Sigmoid colon (tissue), 7 donors: ENCODE results near the gene TEX52. TPM values are rescaled to one million over a fixed set of nuclear protein-coding genes. Genes with fewer than 3 reads are reported as not detected.
A peak's percentile ranks its signal among the peaks of the same experiment; 100 is the strongest.

ENCODE experiments used
- DNase-seq: peaks from one replicate; pipeline ENCODE4 v3.0.0-alpha.2; 2019
- H3K27ac ChIP-seq, 4 donors: fragments of 200-600 bp; sonication (generic); one replicate each; pipeline ENCODE4 v1.5.1; 2016 to 2019; ENCODE audit warnings: mild to moderate bottlenecking in 1 of 4
- H3K27me3 ChIP-seq, 3 donors: fragments of 200-600 bp; sonication (generic); one replicate each; pipeline ENCODE4 v1.5.1; 2019; ENCODE audit warnings: mild to moderate bottlenecking in 1 of 3
- H3K36me3 ChIP-seq, 4 donors: fragments of 200-600 bp; sonication (generic); one replicate each; pipeline ENCODE4 v1.5.1; 2016 to 2019
- H3K4me1 ChIP-seq, 4 donors: fragments of 200-600 bp; sonication (generic); one replicate each; pipeline ENCODE4 v1.5.1; 2017 to 2019
- H3K4me3 ChIP-seq, 4 donors: fragments of 200-600 bp; sonication (generic); one replicate each; pipeline ENCODE4 v1.5.1; 2017 to 2019; ENCODE audit warnings: mild to moderate bottlenecking in 2 of 4, moderate library complexity in 1 of 4
- H3K9me3 ChIP-seq, 4 donors: fragments of 200-600 bp in 3 of 4; sonication (generic) in 3 of 4; one replicate each; pipeline versions ENCODE4 v1.5.1 to v1.6.1; 2013 to 2019
- EP300 ChIP-seq, 4 donors: sonication (generic); formaldehyde crosslinking; IDR thresholded peaks; one replicate each; pipeline ENCODE4 v1.6.1; 2017; ENCODE audit warnings: antibody characterized with exemption in 4 of 4
- POLR2A ChIP-seq, 2 donors: fragments of 450-650 bp; IDR thresholded peaks; one replicate each; pipeline ENCODE4 v1.6.1; 2016; ENCODE audit warnings: antibody characterized with exemption in 2 of 2, mild to moderate bottlenecking in 2 of 2, moderate library complexity in 2 of 2
- POLR2AphosphoS5 ChIP-seq, 4 donors: sonication (generic); formaldehyde crosslinking; IDR thresholded peaks; one replicate each; pipeline ENCODE4 v1.6.1; 2017; ENCODE audit warnings: antibody characterized with exemption in 4 of 4
- WGBS, 2 donors: extraction: QIAGEN DNeasy Blood & Tissue Kit; methylation state at CpG; one replicate each; pipeline ENCODE4 v1.1.7; 2013; 5-methylcytosine and 5-hydroxymethylcytosine counted together
- intact Hi-C: fragments of 100-400 bp; cut with DNase I; formaldehyde crosslinking; loops from one replicate; pipeline ENCODE4 v1.15.1; 2023
- polyA plus RNA-seq, 3 donors: library from polyadenylated mRNA; stranded (reverse); fragments of 200-250 nt; gene quantifications; one replicate each; pipeline ENCODE4 v1.2.3, GENCODE V29; 2013
- total RNA-seq, 4 donors: library from RNA; depleted of rRNA; stranded (reverse); fragments of >200 nt; gene quantifications; one replicate each; pipeline ENCODE4 v1.1.0, GENCODE V29; 2016
- TF ChIP-seq, protein P1 (sequence below), 4 experiments: fragments of 450-650 bp in 3 of 4; fragments of 200-600 bp in 1 of 4; IDR thresholded peaks; one replicate each; pipeline ENCODE4 v1.5.1; 2016 to 2019; ENCODE audit warnings: antibody characterized with exemption in 4 of 4, mild to moderate bottlenecking in 3 of 4, moderate library complexity in 2 of 4
- donor health status: healthy with polysubstance abuse.
- donor health status: Bipolar disorder and iron deficiency.
- donor health status: healthy.

TEX52 gene
- total and polyA plus RNA-seq, 7 donors = not detected

DNA sequence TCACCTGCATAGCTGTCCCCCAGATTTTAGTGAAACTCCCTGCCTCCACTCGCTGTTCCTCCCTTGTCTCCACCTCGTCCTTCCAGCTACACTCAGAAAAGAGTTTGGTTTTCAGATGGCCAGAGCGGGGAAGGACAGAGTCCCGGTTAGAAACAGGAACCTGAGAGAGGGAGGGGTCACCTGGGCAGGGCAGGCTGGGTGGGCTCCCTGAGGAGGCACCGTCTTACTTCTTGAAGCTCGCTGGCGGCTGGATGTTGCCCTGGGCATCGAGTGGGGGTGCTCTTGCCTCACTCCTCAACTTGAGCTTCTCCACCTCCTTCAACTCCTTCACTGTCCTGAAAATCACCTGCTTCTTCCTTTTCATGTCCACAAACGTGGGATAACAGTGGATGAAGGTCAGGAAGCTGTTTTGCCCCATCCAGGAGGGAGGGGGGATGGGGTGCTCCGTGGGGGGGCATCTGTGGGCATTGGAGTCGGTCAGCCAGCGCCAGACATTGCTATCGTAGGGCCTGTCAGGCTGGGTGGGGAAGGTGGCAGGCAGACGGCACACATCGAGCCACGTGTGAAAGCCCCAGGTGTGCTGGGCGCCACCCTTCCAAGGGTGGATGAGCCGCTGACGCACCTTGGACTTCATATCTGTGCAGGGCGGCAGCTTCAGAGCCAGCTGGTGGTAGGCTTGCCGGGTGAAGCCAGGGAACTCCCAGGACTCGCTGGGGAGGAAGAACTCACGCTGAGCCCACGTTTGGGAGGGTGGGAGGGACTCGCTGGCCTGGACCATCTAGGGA is 2.0 kb downstream of the TEX52 start:
- intact Hi-C loops = loop anchor here (5.0 kb wide), 1 partner anchor 87 kb away; no protein-coding TSS in a partner anchor
- Histone ChIP-seq H3K9me3 (no peaks in the 10 kb centered on the region), H3K4me1 (peaks cover 0 to 5% (median 0%) of the 10 kb centered on the region in 4 donors), H3K27ac (no peak overlapping the region), H3K36me3 (no peaks in the 10 kb centered on the region), H3K4me3 (no peak overlapping the region), H3K27me3 (no peaks in the 10 kb centered on the region)
- WGBS, 2 donors = 32 to 77% methylated on average over 25 of the region's 25 CpGs
- TF ChIP-seq, protein P1, sequence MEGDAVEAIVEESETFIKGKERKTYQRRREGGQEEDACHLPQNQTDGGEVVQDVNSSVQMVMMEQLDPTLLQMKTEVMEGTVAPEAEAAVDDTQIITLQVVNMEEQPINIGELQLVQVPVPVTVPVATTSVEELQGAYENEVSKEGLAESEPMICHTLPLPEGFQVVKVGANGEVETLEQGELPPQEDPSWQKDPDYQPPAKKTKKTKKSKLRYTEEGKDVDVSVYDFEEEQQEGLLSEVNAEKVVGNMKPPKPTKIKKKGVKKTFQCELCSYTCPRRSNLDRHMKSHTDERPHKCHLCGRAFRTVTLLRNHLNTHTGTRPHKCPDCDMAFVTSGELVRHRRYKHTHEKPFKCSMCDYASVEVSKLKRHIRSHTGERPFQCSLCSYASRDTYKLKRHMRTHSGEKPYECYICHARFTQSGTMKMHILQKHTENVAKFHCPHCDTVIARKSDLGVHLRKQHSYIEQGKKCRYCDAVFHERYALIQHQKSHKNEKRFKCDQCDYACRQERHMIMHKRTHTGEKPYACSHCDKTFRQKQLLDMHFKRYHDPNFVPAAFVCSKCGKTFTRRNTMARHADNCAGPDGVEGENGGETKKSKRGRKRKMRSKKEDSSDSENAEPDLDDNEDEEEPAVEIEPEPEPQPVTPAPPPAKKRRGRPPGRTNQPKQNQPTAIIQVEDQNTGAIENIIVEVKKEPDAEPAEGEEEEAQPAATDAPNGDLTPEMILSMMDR (IDR thresholded peaks at IDR 0.05) = no peak
- TF ChIP-seq EP300 (IDR thresholded peaks at IDR 0.05) (no peak), POLR2A (IDR thresholded peaks at IDR 0.05) (no peak), POLR2AphosphoS5 (IDR thresholded peaks at IDR 0.05) (no peak)
- DNase-seq = no peak

DNA sequence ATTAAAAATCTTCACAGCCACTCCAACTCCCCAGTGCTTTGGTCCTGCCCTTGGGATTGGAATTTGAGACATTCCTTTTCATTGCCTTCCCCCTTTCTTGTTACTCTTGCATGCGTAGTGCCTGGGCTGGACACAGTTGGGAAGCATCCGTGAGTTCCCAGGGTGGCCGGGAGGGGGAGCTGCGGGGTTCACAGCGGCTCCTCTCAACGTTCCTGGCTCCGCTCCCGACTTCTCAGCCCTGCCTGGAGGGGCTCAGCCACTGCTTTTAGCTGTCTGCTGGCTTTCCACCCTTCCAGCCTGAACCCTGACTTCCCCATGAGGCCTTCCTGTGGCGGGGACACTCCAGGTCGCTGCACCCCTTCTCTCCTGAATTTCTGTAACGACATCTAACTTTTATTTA is 3.2 kb downstream of the TEX52 start:
- Histone ChIP-seq H3K36me3 (no peaks in the 10 kb centered on the region), H3K4me3 (no peak overlapping the region), H3K27me3 (no peaks in the 10 kb centered on the region), H3K9me3 (no peaks in the 10 kb centered on the region), H3K27ac (no peak overlapping the region), H3K4me1 (peaks cover 0 to 5% (median 0%) of the 10 kb centered on the region in 4 donors)
- peak; percentile 92 for DNase-seq
- 31 to 33% methylated on average over 11 of the region's 11 CpGs for WGBS, 2 donors
- intact Hi-C loops = loop anchor here (2.0 to 5.0 kb wide), 2 partner anchors 89 to 187 kb away; no protein-coding TSS in a partner anchor
- TF ChIP-seq POLR2AphosphoS5 (IDR thresholded peaks at IDR 0.05) (peak in 2 of 4 donors; percentile 26 to 44), EP300 (IDR thresholded peaks at IDR 0.05) (no peak)
- TF ChIP-seq, protein P1 (IDR thresholded peaks at IDR 0.05) = peak; percentile 59 to 88 (median 76)

DNA sequence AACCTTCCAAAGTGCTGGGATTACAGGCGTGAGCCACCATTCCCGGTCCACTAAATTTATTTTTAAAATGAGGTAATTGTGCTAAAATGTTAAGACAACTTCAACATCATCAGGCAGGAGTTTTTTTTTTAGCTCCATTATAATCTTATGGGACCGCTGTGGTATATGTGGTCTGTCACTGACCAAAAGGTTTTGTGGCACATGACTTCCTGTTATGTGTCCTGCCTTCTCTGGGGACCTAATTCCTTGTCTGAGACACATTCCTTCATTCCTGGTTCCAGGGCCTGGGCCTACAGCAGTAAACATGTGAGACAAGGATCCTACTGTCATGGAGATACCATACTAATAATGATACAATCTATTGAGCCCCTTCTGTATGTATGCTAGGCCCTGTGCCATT is 4.9 kb downstream of the TEX52 start:
- peaks cover 0 to 5% (median 0%) of the 10 kb centered on the region in 4 donors for H3K4me1 ChIP-seq
- DNase-seq = no peak
- 91 to 94% methylated on average over 3 of the region's 3 CpGs for WGBS, 2 donors
- no peaks in the 10 kb centered on the region for H3K36me3 ChIP-seq
- no peaks in the 10 kb centered on the region for H3K9me3 ChIP-seq
- TF ChIP-seq, protein P1 (IDR thresholded peaks at IDR 0.05) = no peak
- TF ChIP-seq EP300 (IDR thresholded peaks at IDR 0.05) (no peak), POLR2AphosphoS5 (IDR thresholded peaks at IDR 0.05) (no peak), POLR2A (IDR thresholded peaks at IDR 0.05) (no peak)
- H3K27ac ChIP-seq = no peak overlapping the region
- no peak overlapping the region for H3K4me3 ChIP-seq
- H3K27me3 ChIP-seq = no peaks in the 10 kb centered on the region
- intact Hi-C loops = loop anchor here (2.0 to 5.0 kb wide), 2 partner anchors 90 to 189 kb away; no protein-coding TSS in a partner anchor

DNA sequence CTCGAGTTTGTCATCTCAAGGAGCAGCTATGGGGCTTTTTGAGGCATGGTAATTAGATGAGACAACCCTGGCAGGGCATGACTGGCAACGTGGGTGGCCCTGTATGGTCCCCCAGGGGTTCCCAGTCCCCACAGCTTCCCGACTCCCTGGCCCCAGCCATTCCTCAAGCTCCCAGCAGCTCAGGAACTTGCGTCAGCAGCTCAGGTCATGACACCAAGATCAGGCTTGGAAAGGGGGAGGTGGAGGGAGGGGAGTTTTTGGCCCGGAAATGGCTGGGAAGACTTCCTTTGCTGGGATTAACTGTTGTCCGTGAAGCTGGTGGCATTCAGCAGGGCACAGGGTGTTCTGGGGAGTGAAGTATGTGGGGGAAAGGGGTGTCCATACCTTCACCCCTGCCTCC is 11.6 kb downstream of the TEX52 start:
- no peak overlapping the region for H3K4me3 ChIP-seq
- intact Hi-C loops = no loop called here
- H3K27ac ChIP-seq = peak overlapping the region in 2 of 4 donors; percentile 6 to 33
- 73 to 75% methylated on average over 6 of the region's 6 CpGs for WGBS, 2 donors
- H3K4me1 ChIP-seq = peaks cover 0 to 4% (median 0%) of the 10 kb centered on the region in 4 donors
- DNase-seq = no peak
- H3K36me3 ChIP-seq = peaks cover 0 to 7% (median 2%) of the 10 kb centered on the region in 4 donors
- H3K27me3 ChIP-seq = no peaks in the 10 kb centered on the region
- no peaks in the 10 kb centered on the region for H3K9me3 ChIP-seq
- TF ChIP-seq POLR2AphosphoS5 (IDR thresholded peaks at IDR 0.05) (no peak), POLR2A (IDR thresholded peaks at IDR 0.05) (no peak), EP300 (IDR thresholded peaks at IDR 0.05) (no peak)
- TF ChIP-seq, protein P1 (IDR thresholded peaks at IDR 0.05) = no peak
